ENCODE data around the gene ARHGEF17. TPM values are rescaled to one million over a fixed set of nuclear protein-coding genes. Genes with fewer than 3 reads are reported as not detected.

Gene ARHGEF17
- total and polyA plus RNA-seq, 2 of the 13 experiments (the other 11 are each of a cell fraction or from before 2014, with no cell fraction given) = 10.7 to 28.8 TPM

DNA sequence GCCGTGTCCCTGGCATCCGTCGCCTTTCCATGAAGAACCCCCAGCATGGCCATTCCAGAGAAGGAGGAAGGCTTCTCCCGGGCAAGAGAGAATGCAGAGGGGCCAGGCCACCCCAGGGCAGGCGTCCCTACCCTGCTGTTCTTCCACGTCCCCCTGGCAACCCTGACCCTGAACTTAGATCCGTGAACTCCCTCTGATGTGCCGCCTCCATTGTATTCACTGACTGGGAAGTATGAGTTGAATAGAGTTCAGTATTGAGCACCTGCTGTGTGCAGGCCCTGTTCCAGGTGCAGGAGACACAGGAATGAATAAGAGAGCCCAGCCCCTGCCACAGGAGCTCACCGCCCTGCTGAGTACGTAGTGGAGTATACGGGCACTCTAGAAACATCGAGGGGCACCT, 39.0 kb downstream of the ARHGEF17 start (continued):
- TF ChIP-seq ZNF431 (CRISPR knock-in tag; IDR thresholded peaks at IDR 0.05; ENCODE audit: borderline replicate concordance, low read depth) (no peak), GABPA (IDR thresholded peaks at IDR 0.05; ENCODE audit: low read depth, low read length) (no peak), GABPA (CRISPR knock-in tag; IDR thresholded peaks at IDR 0.05; ENCODE audit: low read depth) (no peak), MYC (CRISPR knock-in tag; IDR thresholded peaks at IDR 0.05; ENCODE audit: borderline replicate concordance) (0 out of 2 replicates have a peak, but pooled peaks have one; percentile 13), MYNN (CRISPR knock-in tag; IDR thresholded peaks at IDR 0.05; ENCODE audit: low read depth) (no peak), ZNF674 (CRISPR knock-in tag; IDR thresholded peaks at IDR 0.05; ENCODE audit: low read depth) (no peak), SRSF4 (IDR thresholded peaks at IDR 0.05; ENCODE audit: low read depth, low read length, poor library complexity, severe bottlenecking) (no peak), ISL2 (CRISPR knock-in tag; IDR thresholded peaks at IDR 0.05) (no peak), ARNT (IDR thresholded peaks at IDR 0.05) (no peak), ONECUT2 (CRISPR knock-in tag; IDR thresholded peaks at IDR 0.05) (no peak), TCF7 (IDR thresholded peaks at IDR 0.05; ENCODE audit: low read depth) (peak; percentile 79), HOXD1 (CRISPR knock-in tag; IDR thresholded peaks at IDR 0.05) (no peak), FOXO1 (CRISPR knock-in tag; IDR thresholded peaks at IDR 0.05) (no peak), ZKSCAN8 (CRISPR knock-in tag; IDR thresholded peaks at IDR 0.05; ENCODE audit: borderline replicate concordance) (peak; percentile 100), MBNL3 (CRISPR knock-in tag; conservative IDR thresholded peaks at IDR 0.05) (no peak), RARA (CRISPR knock-in tag; IDR thresholded peaks at IDR 0.05) (peak; percentile 70), ZNF703 (CRISPR knock-in tag; IDR thresholded peaks at IDR 0.05; ENCODE audit: borderline replicate concordance) (no peak), ZKSCAN1 (IDR thresholded peaks at IDR 0.05; ENCODE audit: low read length) (no peak), ZNF772 (CRISPR knock-in tag; IDR thresholded peaks at IDR 0.05) (no peak), ZNF687 (CRISPR knock-in tag; IDR thresholded peaks at IDR 0.05) (peak; percentile 23), SP2 (CRISPR knock-in tag; IDR thresholded peaks at IDR 0.05) (no peak), ISX (CRISPR knock-in tag; conservative IDR thresholded peaks at IDR 0.05) (no peak)
- TF ChIP-seq, protein P1, sequence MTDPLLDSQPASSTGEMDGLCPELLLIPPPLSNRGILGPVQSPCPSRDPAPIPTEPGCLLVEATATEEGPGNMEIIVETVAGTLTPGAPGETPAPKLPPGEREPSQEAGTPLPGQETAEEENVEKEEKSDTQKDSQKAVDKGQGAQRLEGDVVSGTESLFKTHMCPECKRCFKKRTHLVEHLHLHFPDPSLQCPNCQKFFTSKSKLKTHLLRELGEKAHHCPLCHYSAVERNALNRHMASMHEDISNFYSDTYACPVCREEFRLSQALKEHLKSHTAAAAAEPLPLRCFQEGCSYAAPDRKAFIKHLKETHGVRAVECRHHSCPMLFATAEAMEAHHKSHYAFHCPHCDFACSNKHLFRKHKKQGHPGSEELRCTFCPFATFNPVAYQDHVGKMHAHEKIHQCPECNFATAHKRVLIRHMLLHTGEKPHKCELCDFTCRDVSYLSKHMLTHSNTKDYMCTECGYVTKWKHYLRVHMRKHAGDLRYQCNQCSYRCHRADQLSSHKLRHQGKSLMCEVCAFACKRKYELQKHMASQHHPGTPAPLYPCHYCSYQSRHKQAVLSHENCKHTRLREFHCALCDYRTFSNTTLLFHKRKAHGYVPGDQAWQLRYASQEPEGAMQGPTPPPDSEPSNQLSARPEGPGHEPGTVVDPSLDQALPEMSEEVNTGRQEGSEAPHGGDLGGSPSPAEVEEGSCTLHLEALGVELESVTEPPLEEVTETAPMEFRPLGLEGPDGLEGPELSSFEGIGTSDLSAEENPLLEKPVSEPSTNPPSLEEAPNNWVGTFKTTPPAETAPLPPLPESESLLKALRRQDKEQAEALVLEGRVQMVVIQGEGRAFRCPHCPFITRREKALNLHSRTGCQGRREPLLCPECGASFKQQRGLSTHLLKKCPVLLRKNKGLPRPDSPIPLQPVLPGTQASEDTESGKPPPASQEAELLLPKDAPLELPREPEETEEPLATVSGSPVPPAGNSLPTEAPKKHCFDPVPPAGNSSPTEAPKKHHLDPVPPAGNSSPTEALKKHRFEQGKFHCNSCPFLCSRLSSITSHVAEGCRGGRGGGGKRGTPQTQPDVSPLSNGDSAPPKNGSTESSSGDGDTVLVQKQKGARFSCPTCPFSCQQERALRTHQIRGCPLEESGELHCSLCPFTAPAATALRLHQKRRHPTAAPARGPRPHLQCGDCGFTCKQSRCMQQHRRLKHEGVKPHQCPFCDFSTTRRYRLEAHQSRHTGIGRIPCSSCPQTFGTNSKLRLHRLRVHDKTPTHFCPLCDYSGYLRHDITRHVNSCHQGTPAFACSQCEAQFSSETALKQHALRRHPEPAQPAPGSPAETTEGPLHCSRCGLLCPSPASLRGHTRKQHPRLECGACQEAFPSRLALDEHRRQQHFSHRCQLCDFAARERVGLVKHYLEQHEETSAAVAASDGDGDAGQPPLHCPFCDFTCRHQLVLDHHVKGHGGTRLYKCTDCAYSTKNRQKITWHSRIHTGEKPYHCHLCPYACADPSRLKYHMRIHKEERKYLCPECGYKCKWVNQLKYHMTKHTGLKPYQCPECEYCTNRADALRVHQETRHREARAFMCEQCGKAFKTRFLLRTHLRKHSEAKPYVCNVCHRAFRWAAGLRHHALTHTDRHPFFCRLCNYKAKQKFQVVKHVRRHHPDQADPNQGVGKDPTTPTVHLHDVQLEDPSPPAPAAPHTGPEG (CRISPR knock-in tag; IDR thresholded peaks at IDR 0.05) = no peak

All from HepG2 (cell line).